Measurements from ENCODE around the gene PRB4. TPM values are rescaled to one million over a fixed set of nuclear protein-coding genes. Genes with fewer than 3 reads are reported as not detected.
A peak's percentile ranks its signal among the peaks of the same experiment; 100 is the strongest.
"Not testable (repeated sequence)": the region's sequence is repeated elsewhere in the genome, so short reads cannot be mapped to it uniquely, and the experiment has no call there.

Gene PRB4
- total RNA-seq (2022) (not detected in 2 replicates), Bru-seq, nascent RNA (not detected), BruChase-seq, experiment 1, labeled RNA remaining after a 2-hour chase (not detected), BruChase-seq, experiment 2, labeled RNA remaining after a 6-hour chase (not detected)
- long read RNA-seq = 0 reads

GRCh38 chr12:11310336-11310735, at the start of gene PRB4:
Gene PRB4 (minus strand): TSS chr12:11310436. CDS start chr12:11310398, 38 bp downstream.
- Histone ChIP-seq H3K4me3 (ENCODE audit: low read depth, low read length) (no peak within 1 kb of the TSS), H3K9me3 (no peaks in the 10 kb centered on the region), H3K36me3 (ENCODE audit: control insufficient read depth, insufficient read depth, low read length) (no peaks in the 10 kb centered on the region), H3K4me1 (no peaks in the 10 kb centered on the region), H3K27me3 (replicated peaks; ENCODE audit: control insufficient read depth, insufficient read depth, low read length) (no peaks in the 10 kb centered on the region)
- no peaks in the 10 kb centered on the region for H3K9me3 Mint-ChIP-seq (ENCODE audit: unreplicated experiment)
- BruUV-seq (replicated peaks) = no TSS peak
- TF ChIP-seq, protein P1, sequence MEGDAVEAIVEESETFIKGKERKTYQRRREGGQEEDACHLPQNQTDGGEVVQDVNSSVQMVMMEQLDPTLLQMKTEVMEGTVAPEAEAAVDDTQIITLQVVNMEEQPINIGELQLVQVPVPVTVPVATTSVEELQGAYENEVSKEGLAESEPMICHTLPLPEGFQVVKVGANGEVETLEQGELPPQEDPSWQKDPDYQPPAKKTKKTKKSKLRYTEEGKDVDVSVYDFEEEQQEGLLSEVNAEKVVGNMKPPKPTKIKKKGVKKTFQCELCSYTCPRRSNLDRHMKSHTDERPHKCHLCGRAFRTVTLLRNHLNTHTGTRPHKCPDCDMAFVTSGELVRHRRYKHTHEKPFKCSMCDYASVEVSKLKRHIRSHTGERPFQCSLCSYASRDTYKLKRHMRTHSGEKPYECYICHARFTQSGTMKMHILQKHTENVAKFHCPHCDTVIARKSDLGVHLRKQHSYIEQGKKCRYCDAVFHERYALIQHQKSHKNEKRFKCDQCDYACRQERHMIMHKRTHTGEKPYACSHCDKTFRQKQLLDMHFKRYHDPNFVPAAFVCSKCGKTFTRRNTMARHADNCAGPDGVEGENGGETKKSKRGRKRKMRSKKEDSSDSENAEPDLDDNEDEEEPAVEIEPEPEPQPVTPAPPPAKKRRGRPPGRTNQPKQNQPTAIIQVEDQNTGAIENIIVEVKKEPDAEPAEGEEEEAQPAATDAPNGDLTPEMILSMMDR (IDR thresholded peaks at IDR 0.05; ENCODE audit: insufficient read depth in 1 of 2, low read depth in 1 of 2, low read length in 1 of 2, severe bottlenecking in 1 of 2, unreplicated experiment in 1 of 2) = no peak
- POLR2A ChIA-PET = no interaction called here
- H3K27me3 Mint-ChIP-seq (ENCODE audit: insufficient read depth, unreplicated experiment) = peaks cover 11% of the 10 kb centered on the region
- H3K36me3 Mint-ChIP-seq (ENCODE audit: insufficient read depth, unreplicated experiment) = no peaks in the 10 kb centered on the region
- CTCF ChIA-PET = no interaction called here
- no peak within 1 kb of the TSS for H3K4me3 Mint-ChIP-seq (ENCODE audit: unreplicated experiment)
- no peaks in the 10 kb centered on the region for H3K4me1 Mint-ChIP-seq (ENCODE audit: low read depth, unreplicated experiment)
- no peak for DNase-seq
- intact Hi-C loops (cut with micrococcal nuclease; ENCODE audit: unreplicated experiment) = no loop called here
- H3K27ac Mint-ChIP-seq (ENCODE audit: unreplicated experiment) = no peak within 1 kb of the TSS

GRCh38 chr12:11351736-11352135, 41.5 kb upstream of the PRB4 start:
- DNase-seq; H3K4me3 Mint-ChIP-seq (ENCODE audit: unreplicated experiment); H3K36me3 ChIP-seq (ENCODE audit: control insufficient read depth, insufficient read depth, low read length); BruUV-seq (replicated peaks); intact Hi-C loops (cut with micrococcal nuclease; ENCODE audit: unreplicated experiment); POLR2A ChIA-PET; H3K4me1 ChIP-seq; H3K4me1 Mint-ChIP-seq (ENCODE audit: low read depth, unreplicated experiment); CTCF ChIA-PET; H3K9me3 Mint-ChIP-seq (ENCODE audit: unreplicated experiment); H3K4me3 ChIP-seq (ENCODE audit: low read depth, low read length); H3K36me3 Mint-ChIP-seq (ENCODE audit: insufficient read depth, unreplicated experiment); H3K27ac Mint-ChIP-seq (ENCODE audit: unreplicated experiment); H3K27me3 ChIP-seq (replicated peaks; ENCODE audit: control insufficient read depth, insufficient read depth, low read length); H3K9me3 ChIP-seq: not testable (repeated sequence)
- H3K27me3 Mint-ChIP-seq (ENCODE audit: insufficient read depth, unreplicated experiment) = peaks cover 15% of the 10 kb centered on the region

DNA sequence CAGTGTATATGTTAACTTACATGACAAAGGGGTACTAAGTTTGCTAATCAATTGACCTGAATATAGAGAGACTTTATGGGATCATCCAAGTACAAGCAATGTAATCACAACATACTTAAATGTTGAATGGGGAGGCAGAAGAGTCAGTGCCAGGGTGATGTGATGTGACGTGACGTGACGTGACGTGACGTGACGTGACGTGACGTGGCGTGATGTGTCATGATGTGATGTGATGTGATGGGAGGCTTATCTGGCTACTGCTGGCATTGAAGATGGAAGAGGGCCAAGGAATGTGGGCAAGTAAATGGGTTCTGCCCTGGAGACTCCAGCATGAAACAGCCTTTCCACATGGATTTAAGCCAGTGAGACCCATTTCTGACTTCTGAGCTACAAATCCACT, 38.2 kb upstream of the PRB4 start:
- Histone ChIP-seq H3K36me3 (ENCODE audit: control insufficient read depth, insufficient read depth, low read length) (no peaks in the 10 kb centered on the region), H3K27me3 (replicated peaks; ENCODE audit: control insufficient read depth, insufficient read depth, low read length) (no peaks in the 10 kb centered on the region), H3K9me3 (no peaks in the 10 kb centered on the region), H3K4me3 (ENCODE audit: low read depth, low read length) (no peak overlapping the region), H3K4me1 (no peaks in the 10 kb centered on the region)
- peaks cover 4% of the 10 kb centered on the region for H3K27me3 Mint-ChIP-seq (ENCODE audit: insufficient read depth, unreplicated experiment)
- no peaks in the 10 kb centered on the region for H3K9me3 Mint-ChIP-seq (ENCODE audit: unreplicated experiment)
- H3K27ac Mint-ChIP-seq (ENCODE audit: unreplicated experiment) = no peak overlapping the region
- ChIA-PET POLR2A (no interaction called here), CTCF (no interaction called here)
- H3K4me1 Mint-ChIP-seq (ENCODE audit: low read depth, unreplicated experiment) = peaks cover 7% of the 10 kb centered on the region
- DNase-seq = no peak
- TF ChIP-seq, protein P1 (IDR thresholded peaks at IDR 0.05; ENCODE audit: insufficient read depth in 1 of 2, low read depth in 1 of 2, low read length in 1 of 2, severe bottlenecking in 1 of 2, unreplicated experiment in 1 of 2) = no peak
- intact Hi-C loops (cut with micrococcal nuclease; ENCODE audit: unreplicated experiment) = no loop called here
- BruUV-seq (replicated peaks) = no TSS peak
- no peak overlapping the region for H3K4me3 Mint-ChIP-seq (ENCODE audit: unreplicated experiment)
- H3K36me3 Mint-ChIP-seq (ENCODE audit: insufficient read depth, unreplicated experiment) = no peaks in the 10 kb centered on the region

DNA sequence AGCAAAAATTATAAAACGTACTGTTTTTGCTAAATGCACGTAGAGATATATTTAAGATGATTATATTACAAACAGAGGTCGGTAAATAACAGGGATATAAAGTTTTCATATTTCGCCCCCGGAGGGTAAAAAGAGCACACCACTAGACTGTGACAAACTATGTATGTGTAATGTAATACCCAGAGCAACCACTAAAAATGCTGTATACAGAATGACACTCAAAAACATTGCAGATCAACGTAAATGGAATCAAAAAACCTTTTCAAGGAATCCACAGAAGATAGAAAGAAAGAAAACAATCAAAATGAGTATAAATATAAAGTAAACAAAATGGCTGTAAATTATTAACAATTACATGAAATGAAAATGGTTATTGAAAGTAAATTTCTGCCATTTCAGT, 37.6 kb upstream of the PRB4 start:
- TF ChIP-seq, protein P1 (IDR thresholded peaks at IDR 0.05; ENCODE audit: insufficient read depth in 1 of 2, low read depth in 1 of 2, low read length in 1 of 2, severe bottlenecking in 1 of 2, unreplicated experiment in 1 of 2) = peak; percentile 53 to 65
- Histone ChIP-seq H3K27me3 (replicated peaks; ENCODE audit: control insufficient read depth, insufficient read depth, low read length) (no peaks in the 10 kb centered on the region), H3K4me3 (ENCODE audit: low read depth, low read length) (no peak overlapping the region), H3K4me1 (no peaks in the 10 kb centered on the region), H3K36me3 (ENCODE audit: control insufficient read depth, insufficient read depth, low read length) (no peaks in the 10 kb centered on the region), H3K9me3 (no peaks in the 10 kb centered on the region)
- Mint-ChIP-seq H3K36me3 (ENCODE audit: insufficient read depth, unreplicated experiment) (no peaks in the 10 kb centered on the region), H3K4me3 (ENCODE audit: unreplicated experiment) (no peak overlapping the region), H3K4me1 (ENCODE audit: low read depth, unreplicated experiment) (peaks cover 7% of the 10 kb centered on the region), H3K9me3 (ENCODE audit: unreplicated experiment) (no peaks in the 10 kb centered on the region), H3K27me3 (ENCODE audit: insufficient read depth, unreplicated experiment) (peaks cover 4% of the 10 kb centered on the region), H3K27ac (ENCODE audit: unreplicated experiment) (no peak overlapping the region)
- POLR2A ChIA-PET = no interaction called here
- peak in 1 of 2 experiments; percentile 9 for DNase-seq
- intact Hi-C loops (cut with micrococcal nuclease; ENCODE audit: unreplicated experiment) = no loop called here
- BruUV-seq (replicated peaks) = no TSS peak
- CTCF ChIA-PET = no interaction called here

Data from Caco-2 (cell line).